Epithelial cell of esophagus (primary cell): Measurements from ENCODE around the gene DSC2.

Experiments used
- DNase-seq: peaks from one replicate; pipeline ENCODE4 v3.0.0; 2010; ENCODE audit warnings: low read depth
- H3K4me3 ChIP-seq: 2 replicates; pipeline ENCODE4 v1.5.1; 2011; ENCODE audit warnings: mild to moderate bottlenecking, low read length, control low read depth
- CTCF ChIP-seq: IDR thresholded peaks from 2 replicates; pipeline ENCODE4 v1.5.1; 2011; ENCODE audit warnings: low read depth, mild to moderate bottlenecking, low read length, control low read depth, inconsistent platforms; ENCODE audit not compliant: insufficient read depth; ENCODE audit errors: missing control alignments

DSC2 gene

GRCh38 chr18:31010601-31011000 lies 91.6 kb downstream of the DSC2 start:
- no peak overlapping the region for H3K4me3 ChIP-seq
- DNase-seq, result no peak
- TF ChIP-seq CTCF, result no peak
